Neural cell (in vitro differentiated cells): ENCODE measurements around the gene DENND4B. TPM values are rescaled to one million over a fixed set of nuclear protein-coding genes. Genes with fewer than 3 reads are reported as not detected.

Experiments used
- H2AFZ ChIP-seq: fragments of 200-600, 300-800 bp; sonication (generic), shearing (Covaris generic); 2 replicates; pipeline ENCODE4 v1.6.0; 2014; ENCODE audit warnings: low read depth, mild to moderate bottlenecking, antibody characterized with exemption, low read length, moderate library complexity
- H3F3A ChIP-seq: fragments of 200-600 bp; shearing (Covaris generic); 2 replicates; pipeline ENCODE4 v1.6.1; 2016; ENCODE audit warnings: mild to moderate bottlenecking, moderate library complexity, mixed read lengths, antibody characterized with exemption, low read length; ENCODE audit not compliant: insufficient read depth, poor library complexity, severe bottlenecking
- H3K27ac ChIP-seq: fragments of 200-600, 300-800 bp; sonication (generic), shearing (Covaris generic); 2 replicates; pipeline ENCODE4 v1.5.1; 2014; ENCODE audit warnings: mild to moderate bottlenecking, low read length, moderate library complexity
- H3K27me3 ChIP-seq: fragments of 300-800, 200-600 bp; sonication (generic), shearing (Covaris generic); 2 replicates; pipeline ENCODE4 v1.6.0; 2014; ENCODE audit warnings: mild to moderate bottlenecking, low read depth, low read length, moderate library complexity; ENCODE audit not compliant: insufficient read depth
- H3K36me3 ChIP-seq: fragments of 300-800, 200-600 bp; sonication (generic), shearing (Covaris generic); 2 replicates; pipeline ENCODE4 v1.5.1; 2014; ENCODE audit warnings: mild to moderate bottlenecking, antibody characterized with exemption, low read length, moderate library complexity; ENCODE audit not compliant: insufficient read depth
- H3K4me2 ChIP-seq: fragments of 300-800, 200-600 bp; sonication (generic), shearing (Covaris generic); 2 replicates; pipeline ENCODE4 v1.6.0; 2014; ENCODE audit warnings: mild to moderate bottlenecking, low read length
- H3K4me3 ChIP-seq: fragments of 300-800, 200-600 bp; sonication (generic), shearing (Covaris generic); 2 replicates; pipeline ENCODE4 v1.5.1; 2014; ENCODE audit warnings: mild to moderate bottlenecking, low read length, moderate library complexity
- H3K79me2 ChIP-seq: fragments of 200-600 bp; shearing (Covaris generic); replicated peaks from 2 replicates; pipeline ENCODE4 v1.6.0; 2014; ENCODE audit warnings: mild to moderate bottlenecking, low read length, moderate library complexity; ENCODE audit not compliant: insufficient read depth
- H3K9ac ChIP-seq: fragments of 300-800, 200-600 bp; sonication (generic), shearing (Covaris generic); 2 replicates; pipeline ENCODE4 v1.6.1; 2016; ENCODE audit warnings: mild to moderate bottlenecking, low read length, mixed read lengths
- H3K9me2 ChIP-seq: fragments of 200-600 bp; shearing (Covaris generic); 2 replicates; pipeline ENCODE4 v1.6.1; 2016; ENCODE audit warnings: mild to moderate bottlenecking, low read length, mixed read lengths; ENCODE audit not compliant: insufficient read depth
- H3K9me3 ChIP-seq: fragments of 200-600, 300-800 bp; sonication (generic), shearing (Covaris generic); 2 replicates; pipeline ENCODE4 v1.6.1; 2016; ENCODE audit warnings: mild to moderate bottlenecking, mixed run types, low read length, moderate library complexity, mixed read lengths
- H4K20me1 ChIP-seq: fragments of 200-600 bp; shearing (Covaris generic); 2 replicates; pipeline ENCODE4 v1.6.1; 2016; ENCODE audit warnings: mild to moderate bottlenecking, mixed run types; ENCODE audit not compliant: insufficient read depth
- EP300 ChIP-seq: fragments of 450-650 bp; conservative IDR thresholded peaks from 2 replicates; pipeline ENCODE4 v1.6.1; 2014; ENCODE audit warnings: antibody characterized with exemption, mild to moderate bottlenecking, moderate library complexity; ENCODE audit not compliant: poor library complexity, severe bottlenecking
- EZH2 ChIP-seq: fragments of 200-600, 300-800 bp; shearing (Covaris generic), sonication (generic); IDR thresholded peaks from 2 replicates; pipeline ENCODE4 v1.6.1; 2014; ENCODE audit warnings: antibody characterized with exemption, low read length, borderline replicate concordance, mild to moderate bottlenecking; ENCODE audit not compliant: insufficient read depth, poor library complexity, severe bottlenecking
- MXI1 ChIP-seq: fragments of 450-650 bp; conservative IDR thresholded peaks from 2 replicates; pipeline ENCODE4 v1.6.1; 2014; ENCODE audit warnings: antibody characterized with exemption, mild to moderate bottlenecking; ENCODE audit not compliant: poor library complexity, severe bottlenecking
- POLR2AphosphoS5 ChIP-seq: IDR thresholded peaks from 2 replicates; pipeline ENCODE4 v1.6.1; 2012
- RAD21 ChIP-seq: fragments of 450-650 bp; conservative IDR thresholded peaks from 2 replicates; pipeline ENCODE4 v1.6.1; 2014; ENCODE audit warnings: antibody characterized with exemption, mild to moderate bottlenecking, moderate library complexity
- REST ChIP-seq: IDR thresholded peaks from 2 replicates; pipeline ENCODE4 v1.6.1; 2012; ENCODE audit warnings: borderline replicate concordance
- SMC3 ChIP-seq: fragments of 450-650 bp; conservative IDR thresholded peaks from 2 replicates; pipeline ENCODE4 v1.6.1; 2014; ENCODE audit warnings: antibody characterized with exemption, mild to moderate bottlenecking, moderate library complexity; ENCODE audit not compliant: poor library complexity
- TAF1 ChIP-seq: IDR thresholded peaks from 2 replicates; pipeline ENCODE4 v1.6.1; 2012; ENCODE audit warnings: low read depth
- polyA plus RNA-seq: library from polyadenylated mRNA; depleted of rRNA; stranded (reverse); fragments of >200 nt; gene quantifications from 2 replicates; pipeline ENCODE4 v1.2.3, GENCODE V29; 2014
- TF ChIP-seq, protein P1 (sequence below): fragments of 450-650 bp; IDR thresholded peaks from 2 replicates; pipeline ENCODE4 v1.5.1; 2014; ENCODE audit warnings: antibody characterized with exemption, mild to moderate bottlenecking, moderate library complexity; ENCODE audit not compliant: poor library complexity, severe bottlenecking

The DENND4B gene
- polyA plus RNA-seq, 1 donor from 2014 or later: 25.3 TPM

- H3K4me2 ChIP-seq: peak within 1 kb of the TSS; percentile 69
- H2AFZ ChIP-seq: peak within 1 kb of the TSS; percentile 59
- H3K27me3 ChIP-seq: no peaks in the 10 kb centered on the region
- H3F3A ChIP-seq: peaks cover 4% of the 10 kb centered on the region
- TF ChIP-seq EZH2 (no peak), RAD21 (peak; percentile 8), SMC3 (no peak), REST (peak; percentile 73), TAF1 (peak; percentile 12), EP300 (peak; percentile 29), MXI1 (peak; percentile 97), POLR2AphosphoS5 (peak; percentile 75)
- TF ChIP-seq, protein P1, sequence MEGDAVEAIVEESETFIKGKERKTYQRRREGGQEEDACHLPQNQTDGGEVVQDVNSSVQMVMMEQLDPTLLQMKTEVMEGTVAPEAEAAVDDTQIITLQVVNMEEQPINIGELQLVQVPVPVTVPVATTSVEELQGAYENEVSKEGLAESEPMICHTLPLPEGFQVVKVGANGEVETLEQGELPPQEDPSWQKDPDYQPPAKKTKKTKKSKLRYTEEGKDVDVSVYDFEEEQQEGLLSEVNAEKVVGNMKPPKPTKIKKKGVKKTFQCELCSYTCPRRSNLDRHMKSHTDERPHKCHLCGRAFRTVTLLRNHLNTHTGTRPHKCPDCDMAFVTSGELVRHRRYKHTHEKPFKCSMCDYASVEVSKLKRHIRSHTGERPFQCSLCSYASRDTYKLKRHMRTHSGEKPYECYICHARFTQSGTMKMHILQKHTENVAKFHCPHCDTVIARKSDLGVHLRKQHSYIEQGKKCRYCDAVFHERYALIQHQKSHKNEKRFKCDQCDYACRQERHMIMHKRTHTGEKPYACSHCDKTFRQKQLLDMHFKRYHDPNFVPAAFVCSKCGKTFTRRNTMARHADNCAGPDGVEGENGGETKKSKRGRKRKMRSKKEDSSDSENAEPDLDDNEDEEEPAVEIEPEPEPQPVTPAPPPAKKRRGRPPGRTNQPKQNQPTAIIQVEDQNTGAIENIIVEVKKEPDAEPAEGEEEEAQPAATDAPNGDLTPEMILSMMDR: peak; percentile 77
- no peaks in the 10 kb centered on the region for H3K36me3 ChIP-seq
- no peaks in the 10 kb centered on the region for H4K20me1 ChIP-seq
- H3K9me2 ChIP-seq: no peaks in the 10 kb centered on the region
- peak within 1 kb of the TSS; percentile 83 for H3K27ac ChIP-seq
- peaks cover 16% of the 10 kb centered on the region for H3K79me2 ChIP-seq
- H3K9me3 ChIP-seq: no peaks in the 10 kb centered on the region
- peak within 1 kb of the TSS; percentile 91 for H3K4me3 ChIP-seq
- peak within 1 kb of the TSS; percentile 69 for H3K9ac ChIP-seq
Measured at GRCh38 chr1:153967107-153967999, 20.8 kb upstream of the DENND4B start, which contains the start of gene CREB3L4. Gene CREB3L4 (plus strand): TSS chr1:153967902. CDS start chr1:153968526, 624 bp downstream.

GRCh38 chr1:153963850-153964331, 17.4 kb upstream of the DENND4B start:
- Histone ChIP-seq H4K20me1 (no peaks in the 10 kb centered on the region), H3K27me3 (no peaks in the 10 kb centered on the region), H3K9me2 (no peaks in the 10 kb centered on the region), H3K27ac (peak overlapping the region; percentile 81), H3K4me2 (peak overlapping the region; percentile 94), H3K36me3 (no peaks in the 10 kb centered on the region), H2AFZ (peak overlapping the region; percentile 79), H3K4me3 (peak overlapping the region; percentile 90), H3K79me2 (peaks cover 25% of the 10 kb centered on the region), H3K9ac (peak overlapping the region; percentile 84), H3K9me3 (no peaks in the 10 kb centered on the region), H3F3A (peaks cover 4% of the 10 kb centered on the region)
- TF ChIP-seq EZH2 (no peak), MXI1 (no peak), POLR2AphosphoS5 (no peak)
